ENCODE data around the gene FNDC5.

Gene FNDC5

DNA sequence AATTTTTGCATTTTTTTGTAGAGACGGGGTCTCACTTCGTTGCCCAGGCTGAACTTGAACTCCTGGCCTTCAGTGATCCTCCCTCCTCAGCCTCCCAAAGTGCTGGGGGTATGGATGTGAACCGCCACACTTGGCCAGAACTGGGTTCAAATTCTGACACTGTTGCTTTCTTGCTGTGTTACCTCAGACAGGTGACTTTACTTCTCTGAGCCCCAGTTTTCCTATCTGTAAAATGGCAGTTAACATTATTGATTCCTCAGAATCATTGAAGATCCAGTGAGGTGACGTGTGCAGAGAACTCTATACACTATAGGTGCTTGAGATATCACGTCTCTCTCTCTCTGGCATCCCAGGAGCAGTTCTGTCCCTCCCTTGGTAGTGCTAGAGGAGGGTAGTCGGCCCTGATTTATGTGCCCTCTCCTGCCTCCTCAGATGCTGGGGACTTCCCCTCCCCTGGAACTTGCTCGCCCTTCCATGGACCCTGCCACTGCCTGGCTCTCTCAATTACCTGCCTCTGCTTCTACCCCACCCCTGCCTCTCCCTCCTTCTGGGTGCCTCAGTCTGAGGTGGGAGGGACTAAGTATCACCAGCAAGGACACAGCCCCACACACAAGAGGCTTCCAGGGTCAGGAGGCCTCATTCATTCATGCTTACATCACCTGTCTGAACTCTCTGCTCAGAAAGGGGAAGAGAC lies 12.8 kb upstream of the FNDC5 start:
- DNase-seq, result no peak

DNA sequence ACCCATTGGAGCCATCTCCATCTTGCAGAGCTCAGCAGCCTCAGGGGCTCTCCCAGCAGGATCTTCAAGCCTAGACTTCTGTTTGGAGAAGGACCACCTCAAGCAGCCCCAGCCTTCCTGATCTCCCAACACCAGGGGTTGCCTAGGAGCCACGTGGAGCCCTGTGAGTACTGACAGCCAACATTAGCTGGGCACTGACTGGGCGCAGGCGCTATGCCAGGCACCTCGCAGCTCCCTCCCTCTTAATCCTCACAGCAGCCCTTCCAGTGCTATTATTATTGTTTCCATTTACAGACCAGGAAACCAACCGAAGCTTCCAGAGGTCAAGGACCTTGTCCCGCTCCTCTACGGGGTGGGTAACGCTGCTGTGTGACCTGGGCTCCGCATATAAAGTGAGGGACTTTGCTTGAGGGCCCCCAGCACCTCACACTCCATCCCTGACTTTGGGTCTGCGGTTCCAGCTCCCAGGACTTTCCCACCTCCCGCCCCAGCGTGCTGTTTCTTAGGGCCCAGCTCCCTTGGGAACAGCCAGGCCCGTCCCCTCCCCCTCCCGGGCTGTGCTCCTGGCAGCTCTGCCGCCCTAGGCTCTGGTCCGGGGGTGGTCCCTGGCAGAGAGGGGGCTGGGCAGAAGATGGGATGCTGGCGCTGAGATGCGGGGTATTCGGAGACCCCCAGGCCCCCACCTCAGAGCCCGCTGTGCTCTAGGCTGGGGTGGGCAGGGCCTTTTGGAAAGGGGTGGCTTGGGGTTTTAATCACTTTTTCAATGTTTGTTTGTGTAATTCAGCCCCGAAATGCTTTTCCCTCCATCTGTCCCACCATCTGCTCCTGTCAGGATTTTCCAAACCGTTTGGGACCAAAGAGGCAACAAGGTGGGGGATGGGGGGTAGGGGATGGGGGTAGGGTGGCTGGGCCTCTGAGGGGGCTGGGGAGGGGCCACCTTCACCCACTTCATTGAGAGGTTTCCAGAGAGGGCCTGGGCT lies 11.4 kb upstream of the FNDC5 start:
- DNase-seq, result no peak

DNA sequence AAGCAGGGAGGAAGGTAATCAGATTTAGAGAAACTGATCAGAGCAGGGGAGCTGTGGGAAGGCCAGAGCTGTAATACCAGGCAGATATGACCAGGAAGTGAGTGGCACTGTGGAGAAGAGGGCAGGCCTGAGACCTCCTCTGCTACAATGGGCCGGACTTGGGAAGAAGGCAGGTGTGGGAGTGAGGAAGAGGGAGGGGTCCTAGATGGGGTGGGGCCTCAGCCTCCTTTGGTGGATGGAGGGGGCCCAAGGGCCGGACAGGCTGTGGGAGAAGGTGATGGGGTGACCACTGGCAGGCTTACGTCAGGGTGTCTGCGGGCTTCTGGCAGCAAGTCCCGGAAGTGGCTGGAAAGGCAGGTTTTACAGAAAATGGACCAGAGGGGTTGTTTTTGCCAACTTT lies 10.6 kb upstream of the FNDC5 start:
- no peak for DNase-seq

DNA sequence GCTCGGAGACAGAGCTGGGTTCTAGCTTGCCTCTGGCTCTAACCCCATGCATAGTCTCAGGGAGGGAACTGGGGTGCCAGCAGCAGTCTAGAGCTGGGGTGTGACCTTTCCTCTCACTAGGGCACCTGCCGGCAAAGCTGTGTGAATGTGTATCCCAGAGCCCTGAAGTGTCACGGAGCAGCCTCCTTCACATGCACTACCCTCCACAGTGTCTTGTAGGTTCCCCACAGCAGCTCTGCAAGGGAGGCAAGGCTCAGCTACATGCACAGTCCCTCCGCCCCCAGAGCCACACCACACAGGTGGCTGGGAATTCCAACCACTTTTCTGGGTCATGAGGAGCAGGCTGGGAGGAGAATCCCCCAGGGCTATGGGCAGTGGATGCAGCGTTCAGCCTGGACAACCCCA lies 7.9 kb upstream of the FNDC5 start:
- no peak for DNase-seq

DNA sequence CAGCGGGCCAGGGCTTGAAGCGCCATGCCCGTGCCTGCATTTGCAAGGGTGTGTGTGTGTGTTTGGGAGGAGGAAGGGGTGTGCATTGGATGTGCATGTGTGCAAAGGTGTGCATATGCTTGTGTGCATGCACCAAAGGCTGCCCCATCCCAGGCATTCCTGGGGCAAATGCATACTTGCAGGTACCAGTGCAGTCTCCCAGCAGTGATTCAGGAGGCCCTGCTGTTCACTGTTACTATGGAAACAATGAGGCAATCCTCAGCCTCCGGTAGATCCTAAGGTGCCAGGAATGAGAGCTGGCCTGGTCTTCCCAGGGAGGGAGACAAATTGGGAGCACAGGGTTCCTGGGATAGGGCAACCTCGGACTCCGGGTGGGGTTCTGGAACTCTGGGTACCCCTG lies 7.5 kb upstream of the FNDC5 start:
- no peak for DNase-seq

DNA sequence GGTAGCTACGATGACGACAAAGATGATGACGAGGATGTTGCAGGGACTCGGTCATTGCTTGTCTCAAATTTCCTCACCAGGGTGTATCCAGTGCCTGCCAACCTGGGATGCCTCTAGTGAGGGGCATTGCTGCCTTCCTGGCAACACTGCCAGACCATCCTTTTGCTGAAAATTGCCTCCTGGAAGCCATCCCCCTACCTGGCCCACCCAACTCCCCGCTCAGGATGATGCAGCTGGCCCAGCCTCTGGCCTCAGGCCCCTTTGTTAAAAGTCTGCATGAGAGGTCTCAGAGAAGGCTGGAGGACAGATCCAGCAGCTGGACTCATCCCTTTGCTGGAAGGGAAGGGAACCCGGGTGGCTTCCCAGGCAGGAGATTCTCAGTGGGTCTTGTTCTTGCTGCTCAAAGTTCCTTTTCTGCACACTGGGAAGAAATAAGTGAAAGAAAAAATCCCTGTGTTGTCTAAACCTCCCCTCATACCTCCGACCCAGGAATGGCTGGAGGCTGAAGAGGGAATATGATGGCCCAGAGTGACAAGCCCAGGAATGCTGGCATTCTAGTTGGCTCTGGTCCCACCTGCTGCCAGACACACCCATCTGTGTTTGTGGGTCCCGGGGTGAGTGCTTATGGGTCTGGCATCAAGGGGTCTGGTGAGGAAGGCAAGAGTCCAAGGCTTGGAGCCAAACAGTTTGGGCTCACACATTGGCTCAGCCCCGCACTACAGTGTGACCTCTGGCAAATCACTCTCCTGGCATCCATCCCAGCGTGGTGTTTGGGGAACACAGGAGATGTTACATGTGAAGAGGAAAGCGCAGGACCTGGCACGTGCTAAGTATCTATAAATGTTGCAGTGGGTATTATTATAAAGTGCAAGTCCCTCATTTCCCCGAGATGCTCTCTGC lies 6.7 kb upstream of the FNDC5 start:
- DNase-seq, result no peak

DNA sequence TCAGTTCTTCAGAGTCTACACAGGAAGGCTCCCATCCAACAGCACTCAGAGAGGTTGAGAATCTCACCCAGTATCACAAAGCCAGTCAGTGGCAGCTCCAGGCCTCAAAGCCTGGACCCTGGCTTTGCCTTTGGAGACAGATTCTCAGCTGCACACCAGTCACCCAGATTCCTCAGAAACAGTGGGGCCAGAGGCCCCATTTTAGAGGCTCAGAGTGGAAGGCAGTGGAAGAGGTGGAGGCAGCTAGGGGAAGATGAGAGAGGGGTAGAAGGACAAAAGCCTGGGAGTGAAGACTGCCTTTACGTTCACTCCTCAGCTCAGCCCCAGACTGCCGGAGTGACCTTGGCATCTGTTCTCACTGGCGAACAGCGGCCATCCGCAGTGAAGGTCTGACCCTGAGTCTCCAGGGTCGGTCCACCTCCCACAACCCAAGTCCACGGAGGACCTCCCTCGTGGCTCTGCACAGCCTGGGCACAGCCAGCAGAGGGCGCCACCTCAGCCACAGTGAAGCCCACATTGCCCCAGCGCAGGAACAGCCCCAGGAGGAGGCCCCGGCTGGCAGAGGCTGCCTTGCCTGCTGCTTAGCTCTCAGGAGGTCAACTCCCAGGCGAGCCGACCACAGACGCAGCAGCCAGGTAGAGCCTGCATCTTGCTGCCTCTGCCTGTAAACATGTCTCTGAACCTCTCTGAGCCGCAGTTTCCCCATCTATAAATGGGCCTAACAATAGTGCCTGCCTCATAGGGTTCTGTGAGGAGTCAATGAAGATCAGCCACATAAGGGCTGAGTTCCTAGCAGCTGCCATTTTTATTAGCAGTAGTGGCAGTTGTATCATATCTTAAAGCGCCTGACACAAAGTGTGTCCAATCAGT lies 5.9 kb upstream of the FNDC5 start:
- peak; percentile 66 to 71 for DNase-seq

DNA sequence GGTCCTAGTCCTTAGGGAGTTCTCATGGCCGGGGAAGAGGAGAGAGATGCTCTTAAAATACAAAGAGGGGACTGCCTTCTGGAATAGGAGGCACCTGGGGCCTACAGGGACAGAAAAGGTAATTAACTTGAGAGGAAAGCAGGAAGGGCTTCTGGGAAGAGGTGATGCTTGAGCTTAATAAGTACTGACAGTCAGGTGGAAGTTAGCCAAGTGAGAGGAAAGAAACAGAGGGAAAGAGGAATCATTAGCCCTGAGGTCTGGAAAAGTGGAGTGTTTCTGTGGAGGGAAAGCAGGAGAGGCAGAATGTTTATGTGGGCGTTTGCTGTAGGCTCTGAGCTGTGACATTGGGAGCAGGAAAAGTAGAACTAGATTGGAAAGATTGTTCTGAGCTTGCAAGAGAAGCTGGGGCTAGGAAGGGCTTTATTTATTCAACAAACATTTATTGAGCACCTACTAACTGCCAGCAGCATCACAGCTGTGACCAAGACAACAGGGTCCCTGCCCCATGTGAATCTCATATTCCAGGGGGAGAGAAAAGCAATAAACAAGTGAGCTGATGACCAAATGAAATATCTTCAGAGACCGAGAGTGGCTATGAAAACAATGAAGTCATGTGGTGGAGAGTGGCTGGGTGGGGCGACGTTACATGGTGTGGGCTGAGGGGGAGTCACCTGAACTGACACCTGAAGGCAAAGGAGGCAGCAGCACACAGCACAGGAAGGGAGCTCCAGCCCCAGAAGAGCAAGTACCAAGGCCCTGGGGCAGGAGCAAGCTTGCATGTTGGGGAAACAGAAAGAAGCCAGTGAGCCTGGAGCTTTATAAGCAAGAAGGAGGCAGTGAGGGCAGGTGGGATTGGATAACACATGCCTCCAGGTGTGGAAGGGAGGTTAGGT lies 4.4 kb upstream of the FNDC5 start:
- no peak for DNase-seq

DNA sequence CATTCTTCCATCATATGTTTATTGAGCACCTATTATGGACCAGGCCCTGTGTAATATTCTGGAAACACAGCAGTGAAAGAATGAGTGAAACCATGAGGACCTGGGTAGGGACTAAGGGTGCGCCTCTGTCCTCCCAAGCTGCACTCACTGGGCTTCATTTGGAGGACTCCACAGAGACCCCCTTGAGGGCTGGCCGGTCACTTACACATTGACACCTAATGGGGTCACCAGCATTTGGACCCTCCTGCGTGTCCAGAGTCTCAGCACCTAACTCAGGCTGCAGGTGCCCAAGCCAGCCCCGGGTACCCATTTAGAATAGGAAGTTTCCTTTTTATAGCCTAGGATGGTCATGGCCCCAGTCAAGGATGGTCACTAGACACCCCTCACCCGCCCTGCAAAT lies 2.8 kb upstream of the FNDC5 start:
- DNase-seq, result no peak

DNA sequence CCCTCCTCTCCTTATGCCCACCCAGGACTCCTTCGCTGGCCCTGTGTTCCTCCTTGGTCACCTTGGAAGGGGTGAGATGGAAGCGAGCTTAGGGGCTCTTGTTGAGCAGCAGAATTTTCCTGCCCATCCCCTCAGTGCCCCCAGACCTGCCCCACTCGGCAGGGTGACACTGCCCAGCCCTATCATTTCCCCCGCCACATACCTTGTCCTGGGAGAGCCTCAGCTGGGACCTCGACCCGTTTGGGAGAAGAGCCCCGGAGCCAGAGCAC lies 1.4 kb upstream of the FNDC5 start:
- DNase-seq, result no peak

DNA sequence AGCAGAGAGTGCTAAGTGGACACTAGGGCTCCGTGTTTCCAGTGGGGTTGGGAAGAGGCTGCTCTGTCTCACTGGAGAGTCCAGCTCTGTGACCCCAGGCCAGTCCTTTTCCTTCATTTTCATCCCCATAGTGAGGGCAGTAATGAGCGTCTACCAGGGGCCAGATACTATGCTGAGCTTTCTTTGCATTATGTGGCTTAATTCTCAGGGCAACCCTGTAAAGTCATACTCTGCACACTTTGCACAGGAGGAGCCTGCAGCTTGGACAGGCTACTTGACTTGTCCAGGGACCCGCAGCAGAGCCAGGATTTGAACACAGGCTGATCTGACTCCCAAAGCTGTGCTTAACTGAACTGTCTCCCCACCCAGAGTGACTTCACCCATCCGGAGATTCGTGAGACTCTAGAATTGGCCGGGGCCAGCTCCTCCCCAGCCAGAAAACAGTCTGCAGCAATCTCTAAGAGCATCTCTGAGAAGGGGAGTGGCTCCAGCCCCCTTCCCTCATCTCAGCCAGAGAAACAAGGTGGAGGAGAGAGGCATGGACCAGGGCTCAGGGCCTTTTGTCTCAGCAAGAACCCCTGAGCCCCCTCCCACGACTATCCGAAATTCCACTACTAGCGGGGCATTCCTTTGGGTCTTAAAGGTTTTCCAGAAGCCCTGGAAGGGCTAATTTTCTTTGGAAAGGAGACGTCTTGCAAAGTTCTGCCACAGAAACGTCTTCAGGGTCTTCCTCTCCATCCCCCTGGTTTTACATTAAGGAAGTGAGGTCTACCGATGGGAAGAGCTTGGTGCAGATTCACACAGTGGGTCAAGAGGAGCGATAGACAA lies 866 bp upstream of the FNDC5 start:
- DNase-seq, result no peak

DNA sequence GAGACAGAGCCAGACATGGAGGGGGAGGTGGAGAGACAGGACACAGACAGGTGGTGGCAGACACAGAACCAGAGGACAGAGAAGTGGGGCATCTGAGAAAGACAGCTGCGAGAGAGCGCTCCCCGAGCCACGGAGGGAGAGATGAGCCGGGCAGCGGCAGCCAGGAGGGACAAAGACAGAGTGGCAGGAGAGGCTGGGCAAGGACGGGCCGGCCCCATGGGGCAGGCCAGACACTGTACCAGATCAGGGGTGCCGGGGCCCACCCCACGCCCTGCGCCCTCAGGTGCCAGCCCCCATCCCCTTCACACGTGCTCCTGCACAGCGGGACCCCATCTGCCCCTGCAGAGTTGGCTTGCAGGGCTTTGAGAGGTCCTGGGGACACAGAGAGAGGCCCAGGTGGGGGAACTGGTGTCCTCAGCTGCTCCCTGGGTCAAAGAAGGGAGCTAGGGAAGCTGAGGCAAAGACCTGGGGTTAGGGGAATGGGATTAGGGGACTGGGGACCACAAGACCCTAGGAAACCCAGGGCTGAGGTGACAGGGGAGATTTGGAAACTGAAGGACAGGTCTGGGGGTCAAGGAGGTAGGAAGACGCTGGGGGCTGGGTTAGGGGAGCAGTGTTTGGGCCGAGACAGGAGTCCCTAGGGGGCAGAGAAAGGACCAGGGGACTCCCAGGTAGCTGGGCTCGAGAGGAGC lies 643 bp downstream of the FNDC5 start:
- DNase-seq, result no peak

DNA sequence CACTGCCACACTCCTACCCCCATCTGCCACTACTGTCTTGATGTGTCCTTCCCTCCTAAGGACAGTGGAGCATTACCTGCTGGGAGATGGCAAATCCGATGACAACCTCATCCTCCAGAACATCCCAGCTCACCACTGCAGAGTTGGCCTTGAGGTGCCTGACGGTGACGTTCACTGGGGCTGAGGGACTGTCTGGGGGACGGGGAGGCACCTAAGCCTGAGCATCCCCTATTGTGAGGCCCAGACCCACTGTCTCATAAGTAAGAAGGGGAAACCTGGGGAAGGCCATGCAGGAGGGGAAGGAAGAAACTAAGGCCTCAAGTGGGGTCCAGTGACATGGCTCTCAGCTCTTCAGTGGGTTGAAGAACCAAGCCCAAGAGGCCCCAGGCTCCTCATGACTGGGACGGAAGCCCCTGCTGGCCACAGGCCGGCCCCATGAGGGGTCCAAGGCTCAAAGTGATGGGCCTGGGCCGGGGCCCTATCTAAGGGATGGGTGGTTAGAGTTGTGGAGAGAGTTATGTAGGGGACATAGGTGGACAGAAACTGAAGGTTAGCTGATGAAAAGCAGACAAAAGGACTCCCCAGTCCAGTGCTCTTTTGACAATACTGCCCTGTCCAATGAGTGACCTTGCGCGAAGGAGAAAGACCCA lies 1.8 kb downstream of the FNDC5 start:
- DNase-seq, result no peak

DNA sequence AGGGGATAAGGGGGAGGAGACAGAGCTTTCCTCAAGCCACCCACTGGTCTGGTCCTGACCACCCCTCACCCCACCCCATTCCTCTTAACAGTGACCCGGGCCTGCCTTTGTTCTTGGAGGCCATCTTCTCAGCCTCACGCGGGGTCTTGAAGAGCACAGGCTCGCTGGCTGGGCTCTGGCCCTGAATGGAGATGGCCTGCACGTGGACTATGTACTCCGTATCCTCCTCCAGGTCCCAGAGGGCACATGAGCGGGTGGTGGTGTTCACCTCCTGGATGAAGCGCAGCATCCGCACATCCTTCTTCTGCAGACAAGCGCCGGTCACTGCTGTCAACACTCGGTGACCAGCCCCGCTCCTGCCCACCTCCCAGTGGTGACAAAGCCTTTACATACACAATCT lies 2.6 kb downstream of the FNDC5 start:
- no peak for DNase-seq

DNA sequence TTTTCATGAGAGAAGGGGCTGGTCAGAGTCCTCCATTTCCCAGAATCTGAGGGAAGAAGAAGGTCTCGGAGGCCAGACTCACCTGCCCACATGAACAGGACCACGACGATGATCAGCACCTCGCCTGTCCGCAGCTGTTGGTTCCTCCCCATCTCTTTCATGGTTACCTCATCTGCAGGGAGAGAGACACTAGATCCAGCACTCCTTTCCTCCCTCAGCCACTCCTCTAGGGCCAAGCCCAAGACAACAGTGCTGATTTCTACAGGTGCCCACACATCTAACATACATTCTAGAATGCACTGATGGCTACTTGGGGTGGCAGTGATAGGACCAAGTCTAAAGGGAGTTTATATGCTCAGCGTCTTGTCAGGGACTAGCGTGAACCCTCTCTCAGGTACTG lies 3.0 kb downstream of the FNDC5 start:
- DNase-seq, result no peak

DNA sequence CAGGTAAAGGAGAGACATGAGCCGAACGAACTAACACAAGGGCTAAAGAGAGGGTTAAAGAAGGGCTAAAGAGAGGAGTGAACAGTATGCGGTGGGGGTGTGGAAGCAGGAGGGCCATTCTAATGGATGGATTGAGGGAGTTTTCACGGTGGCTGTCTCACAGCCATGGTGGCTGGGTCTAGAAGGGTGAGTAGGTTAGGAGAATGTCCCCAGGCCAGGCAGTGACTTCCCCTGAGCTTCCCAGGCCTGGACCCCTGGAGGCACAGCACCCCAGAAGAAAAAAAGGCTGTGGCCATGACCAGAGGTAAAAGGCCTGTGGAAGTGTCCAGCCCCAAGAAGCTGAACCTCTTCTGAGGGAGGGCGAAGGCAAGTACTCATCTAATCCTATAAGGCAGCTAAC lies 3.6 kb downstream of the FNDC5 start:
- no peak for DNase-seq

DNA sequence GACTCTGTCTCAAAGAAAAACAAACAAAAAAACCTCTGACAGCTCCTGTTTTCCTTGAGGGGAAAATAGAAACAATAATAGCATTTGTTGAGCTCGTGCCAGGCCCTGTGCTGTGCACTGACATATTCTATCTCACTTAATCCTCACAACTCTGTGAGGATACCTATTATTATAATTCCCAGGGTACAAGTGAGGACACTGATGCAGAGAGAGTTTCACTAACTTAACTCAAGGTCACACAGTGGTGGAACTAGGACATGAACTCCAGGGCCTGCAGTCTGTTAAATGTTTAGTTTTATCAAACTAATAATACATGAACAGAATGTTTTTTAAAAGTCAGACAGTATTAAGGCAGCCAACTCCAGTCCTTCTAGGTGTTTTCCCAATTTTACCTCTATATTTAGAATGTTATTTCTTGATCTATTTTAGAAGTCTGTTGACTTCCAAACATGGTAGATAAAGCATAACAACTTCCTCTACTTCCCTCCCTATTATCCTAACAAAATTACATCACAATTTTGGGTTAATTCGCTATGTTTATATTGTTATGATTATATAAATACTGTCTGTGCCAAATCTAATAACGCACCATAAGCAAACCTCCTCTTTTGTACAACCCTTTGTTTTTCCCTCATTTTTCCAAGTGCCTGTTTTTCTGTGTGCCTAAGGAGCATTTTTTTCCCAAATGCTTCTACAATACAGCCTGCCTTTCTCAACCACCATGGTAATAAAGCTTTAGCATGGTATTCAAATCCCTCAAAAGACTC lies 4.9 kb downstream of the FNDC5 start:
- DNase-seq, result no peak

DNA sequence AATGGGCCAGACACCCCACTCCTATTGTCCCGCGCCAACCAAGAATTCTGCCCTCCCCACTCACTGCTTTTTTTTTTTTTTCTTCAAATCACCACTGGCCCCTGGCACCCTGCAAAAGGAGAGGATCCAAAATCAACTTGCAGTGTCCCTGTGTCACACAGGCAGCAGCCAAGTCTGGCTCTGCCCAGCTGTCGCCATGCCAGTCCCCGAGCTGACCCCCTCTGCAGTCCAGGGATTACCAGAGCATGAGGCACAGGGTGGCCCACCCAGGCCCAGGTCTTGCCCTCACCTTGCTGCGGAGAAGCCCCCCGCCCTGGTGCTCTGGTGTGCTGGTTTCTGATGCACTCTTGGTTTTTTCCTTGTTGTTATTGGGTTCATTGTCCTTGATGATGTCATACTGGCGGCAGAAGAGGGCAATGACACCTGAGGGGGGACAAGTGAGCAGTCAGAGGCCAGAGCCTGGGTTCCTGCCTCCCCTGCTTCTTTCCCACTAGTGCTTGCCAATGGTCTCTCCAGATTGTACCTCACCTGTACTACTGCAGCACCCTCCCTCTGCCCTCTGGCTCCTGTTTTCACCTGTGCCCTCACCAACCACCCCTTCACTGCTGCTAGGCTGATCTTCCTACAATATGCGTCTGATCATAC lies 6.2 kb downstream of the FNDC5 start:
- DNase-seq, result no peak

Data from activated CD4-positive, alpha-beta T cell treated with anti-CD3 and anti-CD28 coated beads, Interleukin-2, amount 50 U/mL, for 48 hours (primary cell).